Esophagus mucosa (tissue), 1 donor: Measurements from ENCODE around the gene CEACAM1. TPM values are rescaled to one million over a fixed set of nuclear protein-coding genes. Genes with fewer than 3 reads are reported as not detected.
"Not testable (repeated sequence)": the region's sequence is repeated elsewhere in the genome, so short reads cannot be mapped to it uniquely, and the experiment has no call there.

Experiments used
- ATAC-seq: fragments of 200-7000 bp; cut with Tn5 transposase; one replicate; pipeline ENCODE4 v1.9.1; 2020
- total RNA-seq: library from RNA; stranded (reverse); gene quantifications from one replicate; pipeline ENCODE4 v1.2.4, GENCODE V29; 2023
- donor health status: DM: yes; HTN: yes; CAD: no.

CEACAM1 gene
- total RNA-seq, 1 donor from 2014 or later: 97.8 TPM

- ATAC-seq: no peak
These were observed 19.3 kb downstream of the CEACAM1 start for GRCh38 chr19:42508892-42509444.

- no peak for ATAC-seq
These were observed 23.2 kb downstream of the CEACAM1 start for GRCh38 chr19:42505066-42505465.

GRCh38 chr19:42501733-42502132 lies 26.5 kb downstream of the CEACAM1 start:
- no peak for ATAC-seq

GRCh38 chr19:42501243-42501642 lies 27.0 kb downstream of the CEACAM1 start:
- not testable (repeated sequence) for ATAC-seq

- ATAC-seq: no peak
These were observed 30.0 kb downstream of the CEACAM1 start for GRCh38 chr19:42498169-42498757.

GRCh38 chr19:42497492-42498168 lies 30.7 kb downstream of the CEACAM1 start:
- ATAC-seq: no peak

GRCh38 chr19:42496460-42497133 lies 31.7 kb downstream of the CEACAM1 start:
- no peak for ATAC-seq

GRCh38 chr19:42495663-42496062 lies 32.6 kb downstream of the CEACAM1 start:
- no peak for ATAC-seq

- no peak for ATAC-seq
These were observed 34.0 kb downstream of the CEACAM1 start for GRCh38 chr19:42494321-42494720.

- no peak for ATAC-seq
These were observed 39.3 kb downstream of the CEACAM1 start for GRCh38 chr19:42488783-42489521.

GRCh38 chr19:42487798-42488178 lies 40.5 kb downstream of the CEACAM1 start:
- no peak for ATAC-seq

GRCh38 chr19:42487032-42487797 lies 41.1 kb downstream of the CEACAM1 start:
- no peak for ATAC-seq

- ATAC-seq: not testable (repeated sequence)
These were observed 43.2 kb downstream of the CEACAM1 start for GRCh38 chr19:42485036-42485435.

- peak; percentile 11 for ATAC-seq
These were observed 47.8 kb downstream of the CEACAM1 start for GRCh38 chr19:42480335-42481095.

- no peak for ATAC-seq
These were observed 48.5 kb downstream of the CEACAM1 start for GRCh38 chr19:42479736-42480135.

- ATAC-seq: no peak
These were observed 49.4 kb downstream of the CEACAM1 start for GRCh38 chr19:42478765-42479311.

GRCh38 chr19:42477933-42478332 lies 50.3 kb downstream of the CEACAM1 start:
- no peak for ATAC-seq

- no peak for ATAC-seq
These were observed 51.2 kb downstream of the CEACAM1 start for GRCh38 chr19:42477117-42477516.

- no peak for ATAC-seq
These were observed 52.9 kb downstream of the CEACAM1 start for GRCh38 chr19:42475366-42475765.

GRCh38 chr19:42474743-42475142 lies 53.5 kb downstream of the CEACAM1 start:
- no peak for ATAC-seq

GRCh38 chr19:42473686-42474085 lies 54.6 kb downstream of the CEACAM1 start:
- no peak for ATAC-seq
